G401 (cell line): ENCODE data around the gene SLC20A1. TPM values are rescaled to one million over a fixed set of nuclear protein-coding genes. Genes with fewer than 3 reads are reported as not detected.
"Not testable (repeated sequence)": the region's sequence is repeated elsewhere in the genome, so short reads cannot be mapped to it uniquely, and the experiment has no call there.

Experiments used
- DNase-seq: peaks from one replicate; pipeline ENCODE4 v3.0.0-alpha.2; 2015; ENCODE audit warnings: low spot score
- in situ Hi-C: cut with HindIII; loops from 2 replicates; pipeline ENCODE4 v1.10.0; 2016; ENCODE audit warnings: low sequenced_read_pairs, mixed read lengths
- total RNA-seq: library from RNA; depleted of rRNA; stranded (reverse); fragments of >200 nt; shearing (Covaris generic); gene quantifications from 2 replicates; pipeline ENCODE4 v1.2.3, GENCODE V29; 2014

SLC20A1 gene
- total RNA-seq, 1 experiment from 2014 or later, result 125 TPM

GRCh38 chr2:112642966-112643365, 2.8 kb upstream of the SLC20A1 start:
- in situ Hi-C loops, result no loop called here

DNA sequence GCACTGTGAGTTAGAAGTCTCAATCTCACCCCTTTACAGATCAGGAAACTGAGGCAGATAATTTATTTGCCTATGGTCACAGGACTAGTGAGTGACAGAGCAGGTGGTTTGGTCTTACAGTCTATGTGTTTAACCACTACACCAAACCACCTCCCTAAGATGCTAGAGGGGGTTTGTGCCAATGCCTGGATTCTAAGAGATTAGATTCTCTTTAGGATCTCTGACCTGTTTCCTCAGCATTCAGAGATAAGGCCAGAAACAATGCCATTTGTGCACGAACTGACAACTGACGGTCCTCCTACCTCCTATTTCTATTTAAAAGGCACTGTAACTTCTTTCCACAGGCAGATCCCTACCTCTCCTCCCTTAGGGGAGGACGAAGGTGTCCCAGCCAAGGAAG, 2.3 kb upstream of the SLC20A1 start:
- in situ Hi-C loops, result no loop called here
- no peak for DNase-seq

More at GRCh38 chr2:112642966-112643365, 2.8 kb upstream of the SLC20A1 start:
- no peak for DNase-seq

- in situ Hi-C loops, result no loop called here
- peak; percentile 45 for DNase-seq
Observed at GRCh38 chr2:112644155-112644932, 1.4 kb upstream of the SLC20A1 start.

DNA sequence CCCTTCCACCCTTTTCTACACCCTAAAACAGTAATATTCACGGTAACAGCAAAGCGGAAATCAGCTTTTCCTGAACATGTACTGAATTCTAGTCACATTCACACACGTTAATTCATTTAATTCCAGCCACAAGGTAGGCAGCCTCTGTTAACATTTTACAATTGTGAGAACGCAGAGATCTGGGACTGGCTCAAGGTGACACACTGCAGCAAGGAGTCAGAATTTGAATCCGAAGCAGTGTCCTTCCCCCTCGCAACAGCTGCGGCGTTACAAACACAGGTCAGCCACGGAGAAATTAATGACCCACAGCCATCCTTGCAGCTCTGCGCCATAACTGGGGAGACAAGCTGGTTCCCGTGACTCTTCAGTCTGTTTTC, 818 bp upstream of the SLC20A1 start:
- no peak for DNase-seq
- in situ Hi-C loops, result no loop called here

- peak; percentile 37 for DNase-seq
- in situ Hi-C loops, result no loop called here
Observed at GRCh38 chr2:112646102-112646719, 472 bp downstream of the SLC20A1 start.

DNA sequence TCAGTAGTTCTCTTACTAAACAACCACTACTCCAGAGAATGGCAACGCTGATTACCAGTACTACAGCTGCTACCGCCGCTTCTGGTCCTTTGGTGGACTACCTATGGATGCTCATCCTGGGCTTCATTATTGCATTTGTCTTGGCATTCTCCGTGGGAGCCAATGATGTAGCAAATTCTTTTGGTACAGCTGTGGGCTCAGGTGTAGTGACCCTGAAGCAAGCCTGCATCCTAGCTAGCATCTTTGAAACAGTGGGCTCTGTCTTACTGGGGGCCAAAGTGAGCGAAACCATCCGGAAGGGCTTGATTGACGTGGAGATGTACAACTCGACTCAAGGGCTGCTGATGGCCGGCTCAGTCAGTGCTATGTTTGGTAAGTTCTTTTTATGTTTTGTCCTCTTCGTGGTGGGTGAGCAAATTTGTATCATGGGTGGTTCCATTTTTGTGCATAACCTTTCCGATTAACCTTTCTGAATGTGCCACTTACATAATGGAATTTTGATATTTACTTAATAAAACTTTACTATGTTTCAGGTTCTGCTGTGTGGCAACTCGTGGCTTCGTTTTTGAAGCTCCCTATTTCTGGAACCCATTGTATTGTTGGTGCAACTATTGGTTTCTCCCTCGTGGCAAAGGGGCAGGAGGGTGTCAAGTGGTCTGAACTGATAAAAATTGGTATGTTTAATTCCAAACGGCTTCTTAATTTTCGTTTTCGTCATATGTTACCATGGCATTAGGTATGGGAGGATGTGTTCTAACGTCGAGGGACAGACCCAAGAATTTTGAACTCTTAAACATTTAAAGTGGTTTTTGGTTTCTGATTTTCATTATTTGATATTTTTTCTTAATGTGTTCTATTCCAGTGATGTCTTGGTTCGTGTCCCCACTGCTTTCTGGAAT, 1.3 kb downstream of the SLC20A1 start:
- in situ Hi-C loops, result no loop called here
- DNase-seq, result no peak

DNA sequence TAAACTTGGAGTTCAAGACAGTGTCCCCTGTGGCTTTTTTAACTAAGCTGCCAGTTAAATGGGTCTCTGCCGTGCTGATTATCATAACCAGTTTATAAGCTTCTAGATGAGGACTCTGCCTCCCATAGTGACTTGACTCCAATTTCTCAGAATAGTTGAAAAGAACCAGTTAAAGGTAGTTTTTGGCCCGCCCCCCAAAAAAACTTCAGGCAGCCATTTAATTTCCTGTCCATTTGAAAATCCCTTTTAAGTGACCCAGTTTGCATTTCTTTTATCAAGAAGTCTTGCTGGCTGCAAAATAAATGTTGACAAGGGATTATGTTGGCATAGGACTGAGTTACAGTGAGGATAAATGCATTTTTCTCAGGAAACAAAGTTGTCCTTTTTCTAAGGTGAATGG, 2.3 kb downstream of the SLC20A1 start:
- no peak for DNase-seq
- in situ Hi-C loops, result no loop called here

DNA sequence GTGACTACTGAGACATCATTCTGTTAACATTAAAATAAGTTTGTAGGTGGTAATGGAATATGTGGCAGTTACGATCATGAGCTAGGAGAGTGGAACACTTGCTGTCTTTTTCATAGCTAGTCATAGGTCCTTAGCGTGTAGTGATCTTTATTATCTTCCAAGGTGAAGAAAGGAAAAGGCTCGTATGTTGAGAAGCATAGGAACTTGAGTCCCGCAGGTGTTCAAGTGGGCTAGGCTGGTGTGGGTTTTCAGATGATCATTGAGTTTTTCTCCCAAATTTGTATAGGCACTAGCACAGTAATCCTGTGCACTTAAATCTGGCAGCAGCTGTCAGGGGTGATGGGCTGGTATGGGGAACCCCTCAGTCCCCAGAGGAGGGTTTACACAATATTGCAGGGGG, 10.9 kb downstream of the SLC20A1 start:
- in situ Hi-C loops, result no loop called here
- DNase-seq, result no peak

DNA sequence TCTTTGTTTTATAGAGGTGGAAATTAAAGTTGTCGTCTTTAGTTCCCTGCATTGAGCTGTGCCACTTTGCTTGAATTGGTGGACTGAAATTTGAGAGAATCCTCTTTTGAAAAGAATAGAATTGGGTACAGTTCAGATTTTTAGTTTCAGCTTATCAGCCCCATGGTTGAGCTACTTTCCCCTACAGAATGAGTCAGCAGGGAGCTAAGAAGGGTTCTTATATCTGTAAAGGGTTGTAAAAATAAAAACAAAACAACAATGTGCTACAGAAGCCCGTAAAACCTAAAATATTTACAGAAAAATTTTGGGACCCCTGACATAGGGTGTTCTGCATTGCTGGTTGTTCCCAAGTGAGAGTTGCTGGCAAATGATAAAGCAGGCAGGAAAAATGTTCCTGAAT, 12.6 kb downstream of the SLC20A1 start:
- in situ Hi-C loops, result no loop called here
- no peak for DNase-seq

DNA sequence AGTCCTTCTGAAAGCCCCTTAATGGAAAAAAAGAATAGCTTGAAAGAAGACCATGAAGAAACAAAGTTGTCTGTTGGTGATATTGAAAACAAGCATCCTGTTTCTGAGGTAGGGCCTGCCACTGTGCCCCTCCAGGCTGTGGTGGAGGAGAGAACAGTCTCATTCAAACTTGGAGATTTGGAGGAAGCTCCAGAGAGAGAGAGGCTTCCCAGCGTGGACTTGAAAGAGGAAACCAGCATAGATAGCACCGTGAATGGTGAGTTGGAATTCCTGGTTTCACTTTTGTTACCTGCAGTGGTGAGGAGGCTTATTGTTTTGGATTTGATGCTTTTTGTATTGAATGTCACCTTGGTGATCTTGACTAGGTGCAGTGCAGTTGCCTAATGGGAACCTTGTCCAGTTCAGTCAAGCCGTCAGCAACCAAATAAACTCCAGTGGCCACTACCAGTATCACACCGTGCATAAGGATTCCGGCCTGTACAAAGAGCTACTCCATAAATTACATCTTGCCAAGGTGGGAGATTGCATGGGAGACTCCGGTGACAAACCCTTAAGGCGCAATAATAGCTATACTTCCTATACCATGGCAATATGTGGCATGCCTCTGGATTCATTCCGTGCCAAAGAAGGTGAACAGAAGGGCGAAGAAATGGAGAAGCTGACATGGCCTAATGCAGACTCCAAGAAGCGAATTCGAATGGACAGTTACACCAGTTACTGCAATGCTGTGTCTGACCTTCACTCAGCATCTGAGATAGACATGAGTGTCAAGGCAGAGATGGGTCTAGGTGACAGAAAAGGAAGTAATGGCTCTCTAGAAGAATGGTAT, 13.3 kb downstream of the SLC20A1 start:
- in situ Hi-C loops, result no loop called here
- no peak for DNase-seq

GRCh38 chr2:112660138-112660537, 14.4 kb downstream of the SLC20A1 start:
- DNase-seq, result no peak
- in situ Hi-C loops, result no loop called here

DNA sequence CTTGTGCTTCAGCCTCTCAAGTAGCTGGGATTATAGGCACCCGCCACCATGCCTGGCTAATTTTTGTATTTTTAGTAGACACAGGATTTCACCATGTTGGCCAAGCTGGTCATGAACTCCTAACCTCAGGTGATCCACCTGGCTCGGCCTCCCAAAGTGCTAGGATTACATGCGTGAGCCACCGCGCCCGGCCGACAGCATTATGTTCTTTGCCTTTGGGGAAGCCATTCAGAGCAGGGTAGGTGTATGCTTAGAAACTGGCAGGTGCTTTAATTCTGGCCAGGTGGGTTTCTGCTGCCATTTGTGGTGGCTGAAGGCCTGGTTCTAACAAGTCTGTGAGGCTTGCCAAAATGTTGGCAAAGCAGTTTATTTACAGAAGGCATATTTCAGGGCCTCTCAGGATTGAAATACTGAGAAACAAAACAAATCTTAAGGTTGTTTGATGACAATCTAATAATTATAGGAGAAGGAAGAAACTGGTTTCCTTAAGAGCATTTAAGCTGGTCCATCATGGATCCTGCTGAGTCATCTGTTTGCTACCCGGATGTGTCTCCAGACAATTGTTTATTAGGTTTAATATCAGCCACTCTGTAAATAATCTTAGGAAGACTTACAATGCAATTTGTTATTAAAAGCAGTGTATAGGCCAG, 16.0 kb downstream of the SLC20A1 start:
- no peak for DNase-seq
- in situ Hi-C loops, result no loop called here

- DNase-seq, result no peak
- in situ Hi-C loops, result no loop called here
Observed at GRCh38 chr2:112662704-112663103, 17.0 kb downstream of the SLC20A1 start.

DNA sequence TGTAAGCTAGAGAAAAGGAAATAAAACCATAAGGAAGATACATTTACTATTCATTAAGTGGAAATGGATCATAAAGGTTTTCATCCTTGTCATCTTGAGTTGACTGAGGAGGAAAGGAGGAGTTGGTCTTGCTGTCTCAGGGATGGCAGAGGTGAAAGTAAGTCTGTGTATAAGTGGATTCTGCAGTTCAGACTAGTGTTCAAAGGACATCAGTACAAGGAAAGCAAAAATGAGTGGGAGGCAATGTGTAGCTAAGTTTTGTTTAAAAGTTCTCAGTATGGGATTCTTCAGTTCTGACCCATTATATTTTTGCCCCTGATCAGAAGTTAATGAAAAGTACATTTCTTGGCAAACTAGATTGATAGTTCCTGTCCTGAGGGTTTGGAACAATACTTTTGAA, 18.9 kb downstream of the SLC20A1 start:
- DNase-seq, result no peak
- in situ Hi-C loops, result no loop called here

DNA sequence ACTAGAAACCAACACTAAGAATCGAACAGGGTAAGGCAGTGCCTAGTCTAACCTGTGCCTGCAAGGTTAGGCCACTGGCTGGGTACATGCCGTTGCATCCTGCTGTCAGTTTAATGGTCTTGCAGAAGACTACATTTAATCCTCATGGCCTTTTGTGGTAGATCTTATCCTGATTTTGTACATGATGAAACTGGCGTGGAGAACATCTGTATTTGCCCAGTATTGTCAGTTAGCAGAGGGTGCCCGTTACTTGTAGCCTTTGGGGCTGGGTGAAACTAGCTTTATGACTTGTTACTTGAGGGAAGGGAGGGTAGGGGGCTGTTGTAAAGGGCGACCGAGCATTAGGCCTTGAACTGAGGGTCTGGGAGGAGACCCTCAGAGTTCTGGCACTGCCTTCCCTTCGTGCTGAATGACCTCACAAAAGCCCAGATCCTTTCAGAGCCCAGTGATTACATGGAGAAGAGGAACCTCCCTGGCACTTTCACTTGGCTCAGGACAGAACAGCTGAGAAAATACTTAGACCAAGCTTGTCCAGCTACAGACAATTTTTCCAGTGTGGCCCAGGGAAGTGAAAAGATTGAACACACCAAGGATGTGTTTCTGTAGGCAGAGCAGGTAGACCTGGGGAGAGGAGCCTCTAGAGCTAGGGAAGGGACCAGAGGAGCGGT, 19.5 kb downstream of the SLC20A1 start:
- DNase-seq, result no peak
- in situ Hi-C loops, result no loop called here

DNA sequence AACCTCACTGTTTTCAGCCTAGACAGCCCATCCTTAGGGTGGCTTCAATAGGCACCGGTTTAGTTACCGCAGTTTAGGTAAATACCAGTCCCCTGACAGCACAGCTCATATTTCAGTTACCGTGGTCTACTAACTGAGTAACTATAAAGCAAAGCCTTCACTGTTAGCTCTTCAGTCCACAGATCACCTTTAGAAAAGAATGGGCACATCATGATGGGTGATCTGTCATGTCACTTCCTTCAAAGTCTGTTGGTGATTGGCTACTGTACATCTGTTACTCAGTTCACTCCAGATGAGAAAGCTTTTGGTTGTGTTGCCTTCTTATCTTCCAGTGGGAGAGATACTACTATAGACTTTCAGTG, 21.0 kb downstream of the SLC20A1 start:
- no peak for DNase-seq
- in situ Hi-C loops, result no loop called here

GRCh38 chr2:112667540-112667939, 21.8 kb downstream of the SLC20A1 start:
- in situ Hi-C loops, DNase-seq: not testable (repeated sequence)

GRCh38 chr2:112669667-112670066, 23.9 kb downstream of the SLC20A1 start:
- in situ Hi-C loops, result no loop called here
- no peak for DNase-seq
